ENCODE results near the gene ZNF442. TPM values are rescaled to one million over a fixed set of nuclear protein-coding genes. Genes with fewer than 3 reads are reported as not detected.

Gene ZNF442
- total RNA-seq, 1 experiment from 2014 or later = 3.1 TPM

- ChIA-PET POLR2A (no interaction called here), CTCF (no interaction called here)
- Histone ChIP-seq H3K27me3 (replicated peaks; ENCODE audit: control insufficient read depth, insufficient read depth, low read length) (no peaks in the 10 kb centered on the region), H3K4me1 (no peaks in the 10 kb centered on the region), H3K9me3 (peaks cover 20% of the 10 kb centered on the region), H3K4me3 (ENCODE audit: low read depth, low read length) (no peak overlapping the region), H3K36me3 (ENCODE audit: control insufficient read depth, insufficient read depth, low read length) (no peaks in the 10 kb centered on the region)
- no peaks in the 10 kb centered on the region for H3K27me3 Mint-ChIP-seq (ENCODE audit: insufficient read depth, unreplicated experiment)
- H3K36me3 Mint-ChIP-seq (ENCODE audit: insufficient read depth, unreplicated experiment) = peaks cover under 1% of the 10 kb centered on the region
- intact Hi-C loops (cut with micrococcal nuclease; ENCODE audit: unreplicated experiment) = no loop called here
- DNase-seq = no peak
- H3K9me3 Mint-ChIP-seq (ENCODE audit: unreplicated experiment) = peaks cover 30% of the 10 kb centered on the region
- no TSS peak for BruUV-seq (replicated peaks)
- TF ChIP-seq, protein P1, sequence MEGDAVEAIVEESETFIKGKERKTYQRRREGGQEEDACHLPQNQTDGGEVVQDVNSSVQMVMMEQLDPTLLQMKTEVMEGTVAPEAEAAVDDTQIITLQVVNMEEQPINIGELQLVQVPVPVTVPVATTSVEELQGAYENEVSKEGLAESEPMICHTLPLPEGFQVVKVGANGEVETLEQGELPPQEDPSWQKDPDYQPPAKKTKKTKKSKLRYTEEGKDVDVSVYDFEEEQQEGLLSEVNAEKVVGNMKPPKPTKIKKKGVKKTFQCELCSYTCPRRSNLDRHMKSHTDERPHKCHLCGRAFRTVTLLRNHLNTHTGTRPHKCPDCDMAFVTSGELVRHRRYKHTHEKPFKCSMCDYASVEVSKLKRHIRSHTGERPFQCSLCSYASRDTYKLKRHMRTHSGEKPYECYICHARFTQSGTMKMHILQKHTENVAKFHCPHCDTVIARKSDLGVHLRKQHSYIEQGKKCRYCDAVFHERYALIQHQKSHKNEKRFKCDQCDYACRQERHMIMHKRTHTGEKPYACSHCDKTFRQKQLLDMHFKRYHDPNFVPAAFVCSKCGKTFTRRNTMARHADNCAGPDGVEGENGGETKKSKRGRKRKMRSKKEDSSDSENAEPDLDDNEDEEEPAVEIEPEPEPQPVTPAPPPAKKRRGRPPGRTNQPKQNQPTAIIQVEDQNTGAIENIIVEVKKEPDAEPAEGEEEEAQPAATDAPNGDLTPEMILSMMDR (IDR thresholded peaks at IDR 0.05; ENCODE audit: insufficient read depth in 1 of 2, low read depth in 1 of 2, low read length in 1 of 2, severe bottlenecking in 1 of 2, unreplicated experiment in 1 of 2) = no peak
- H3K27ac Mint-ChIP-seq (ENCODE audit: unreplicated experiment) = no peak overlapping the region
- no peaks in the 10 kb centered on the region for H3K4me1 Mint-ChIP-seq (ENCODE audit: low read depth, unreplicated experiment)
- no peak overlapping the region for H3K4me3 Mint-ChIP-seq (ENCODE audit: unreplicated experiment)
These were observed 20.3 kb downstream of the ZNF442 start for GRCh38 chr19:12345197-12345596.

- Mint-ChIP-seq H3K27ac (ENCODE audit: unreplicated experiment) (peak within 1 kb of the TSS; percentile 92), H3K36me3 (ENCODE audit: insufficient read depth, unreplicated experiment) (peaks cover 9% of the 10 kb centered on the region), H3K4me3 (ENCODE audit: unreplicated experiment) (peak within 1 kb of the TSS; percentile 92), H3K27me3 (ENCODE audit: insufficient read depth, unreplicated experiment) (no peaks in the 10 kb centered on the region), H3K4me1 (ENCODE audit: low read depth, unreplicated experiment) (peaks cover 9% of the 10 kb centered on the region), H3K9me3 (ENCODE audit: unreplicated experiment) (peaks cover 9% of the 10 kb centered on the region)
- H3K4me1 ChIP-seq = peaks cover 14% of the 10 kb centered on the region
- no peaks in the 10 kb centered on the region for H3K27me3 ChIP-seq (replicated peaks; ENCODE audit: control insufficient read depth, insufficient read depth, low read length)
- H3K36me3 ChIP-seq (ENCODE audit: control insufficient read depth, insufficient read depth, low read length) = no peaks in the 10 kb centered on the region
- CTCF ChIA-PET = interaction anchor here (0.5 to 1.0 kb wide), 3 partner anchors 32 to 329 kb away, joined by 3 to 4 read pairs (median 3); partner anchors contain the start of gene ZNF442
- peak; percentile 95 for DNase-seq
- POLR2A ChIA-PET = interaction anchor here (0.5 to 2.5 kb wide), 6 partner anchors 32 to 193 kb away, joined by 3 to 18 read pairs (median 4); partner anchors contain the start of genes ZNF136, ZNF20, ZNF44 and ZNF442
- intact Hi-C loops (cut with micrococcal nuclease; ENCODE audit: unreplicated experiment) = loop anchor here (1.0 to 2.0 kb wide), 2 partner anchors 32 to 39 kb away; partner anchors contain the start of genes ZNF44 and ZNF442
- BruUV-seq (replicated peaks) = no TSS peak
- H3K4me3 ChIP-seq (ENCODE audit: low read depth, low read length) = peak within 1 kb of the TSS; percentile 87
- peaks cover 3% of the 10 kb centered on the region; the same call in 1 of the 2 replicates for H3K9me3 ChIP-seq
- TF ChIP-seq, protein P1 (IDR thresholded peaks at IDR 0.05; ENCODE audit: insufficient read depth in 1 of 2, low read depth in 1 of 2, low read length in 1 of 2, severe bottlenecking in 1 of 2, unreplicated experiment in 1 of 2) = no peak
These were observed 32.0 kb downstream of the ZNF442 start, which contains the start of gene ZNF563 for GRCh38 chr19:12333162-12334159. ZNF563 (minus strand) TSS chr19:12333633; CDS start chr19:12333482, 151 bp downstream.

- Mint-ChIP-seq H3K9me3 (ENCODE audit: unreplicated experiment) (peaks cover 2% of the 10 kb centered on the region), H3K36me3 (ENCODE audit: insufficient read depth, unreplicated experiment) (peaks cover 9% of the 10 kb centered on the region), H3K4me1 (ENCODE audit: low read depth, unreplicated experiment) (peaks cover 9% of the 10 kb centered on the region), H3K4me3 (ENCODE audit: unreplicated experiment) (peak overlapping the region; percentile 92), H3K27me3 (ENCODE audit: insufficient read depth, unreplicated experiment) (no peaks in the 10 kb centered on the region), H3K27ac (ENCODE audit: unreplicated experiment) (peak overlapping the region; percentile 59)
- DNase-seq = peak; percentile 54 to 57
- H3K27me3 ChIP-seq (replicated peaks; ENCODE audit: control insufficient read depth, insufficient read depth, low read length) = no peaks in the 10 kb centered on the region
- TF ChIP-seq, protein P1 (IDR thresholded peaks at IDR 0.05; ENCODE audit: insufficient read depth in 1 of 2, low read depth in 1 of 2, low read length in 1 of 2, severe bottlenecking in 1 of 2, unreplicated experiment in 1 of 2) = no peak
- intact Hi-C loops (cut with micrococcal nuclease; ENCODE audit: unreplicated experiment) = no loop called here
- BruUV-seq (replicated peaks) = no TSS peak
- no peak overlapping the region for H3K4me3 ChIP-seq (ENCODE audit: low read depth, low read length)
- peaks cover 14% of the 10 kb centered on the region for H3K4me1 ChIP-seq
- ChIA-PET POLR2A (interaction anchor here (2.5 kb wide), 1 partner anchor 34 kb away, joined by 18 read pairs; the partner anchor contains the start of gene ZNF442), CTCF (no interaction called here)
- no peaks in the 10 kb centered on the region for H3K36me3 ChIP-seq (ENCODE audit: control insufficient read depth, insufficient read depth, low read length)
- H3K9me3 ChIP-seq = no peaks in the 10 kb centered on the region
These were observed 34.1 kb downstream of the ZNF442 start for GRCh38 chr19:12331211-12331941.

All from Caco-2 (cell line).